ENCODE data around the gene SMC1B.

The SMC1B gene

GRCh38 chr22:45413013-45413367 is 409 bp downstream of the SMC1B start:
- no peak for DNase-seq (ENCODE audit: low spot score)
- no peak for TF ChIP-seq CTCF (IDR thresholded peaks at IDR 0.05; ENCODE audit: extremely low read depth, missing control alignments)

- no peak for TF ChIP-seq CTCF (IDR thresholded peaks at IDR 0.05; ENCODE audit: extremely low read depth, missing control alignments)
- no peak for DNase-seq (ENCODE audit: low spot score)
These were observed 5.6 kb downstream of the SMC1B start for GRCh38 chr22:45407793-45408192.

GRCh38 chr22:45402466-45402985 is 10.9 kb downstream of the SMC1B start:
- no peak for TF ChIP-seq CTCF (IDR thresholded peaks at IDR 0.05; ENCODE audit: extremely low read depth, missing control alignments)
- no peak for DNase-seq (ENCODE audit: low spot score)

GRCh38 chr22:45399712-45400445 is 13.5 kb downstream of the SMC1B start:
- DNase-seq (ENCODE audit: low spot score): no peak
- TF ChIP-seq CTCF (IDR thresholded peaks at IDR 0.05; ENCODE audit: extremely low read depth, missing control alignments): no peak

GRCh38 chr22:45398214-45398613 is 15.2 kb downstream of the SMC1B start:
- no peak for DNase-seq (ENCODE audit: low spot score)

GRCh38 chr22:45397806-45398205 is 15.6 kb downstream of the SMC1B start:
- DNase-seq (ENCODE audit: low spot score): no peak
- TF ChIP-seq CTCF (IDR thresholded peaks at IDR 0.05; ENCODE audit: extremely low read depth, missing control alignments): no peak

More at GRCh38 chr22:45398214-45398613, 15.2 kb downstream of the SMC1B start:
- TF ChIP-seq CTCF (IDR thresholded peaks at IDR 0.05; ENCODE audit: extremely low read depth, missing control alignments): no peak

- no peak for DNase-seq (ENCODE audit: low spot score)
- TF ChIP-seq CTCF (IDR thresholded peaks at IDR 0.05; ENCODE audit: extremely low read depth, missing control alignments): no peak
These were observed 23.9 kb downstream of the SMC1B start for GRCh38 chr22:45389546-45389945.

Data from GM20000 (cell line).